GM18907 (cell line): ENCODE data around the gene DCBLD2.
"Not testable (repeated sequence)": the region's sequence is repeated elsewhere in the genome, so short reads cannot be mapped to it uniquely, and the experiment has no call there.

Experiments used
- ATAC-seq: cut with Tn5 transposase; IDR thresholded peaks from one replicate; pipeline ENCODE4 v1.9.1; 2021; ENCODE audit warnings: mild to moderate bottlenecking, moderate library complexity; ENCODE audit not compliant: unreplicated experiment

The DCBLD2 gene

GRCh38 chr3:98893740-98894139 lies 7.8 kb downstream of the DCBLD2 start:
- ATAC-seq, result no peak

DNA sequence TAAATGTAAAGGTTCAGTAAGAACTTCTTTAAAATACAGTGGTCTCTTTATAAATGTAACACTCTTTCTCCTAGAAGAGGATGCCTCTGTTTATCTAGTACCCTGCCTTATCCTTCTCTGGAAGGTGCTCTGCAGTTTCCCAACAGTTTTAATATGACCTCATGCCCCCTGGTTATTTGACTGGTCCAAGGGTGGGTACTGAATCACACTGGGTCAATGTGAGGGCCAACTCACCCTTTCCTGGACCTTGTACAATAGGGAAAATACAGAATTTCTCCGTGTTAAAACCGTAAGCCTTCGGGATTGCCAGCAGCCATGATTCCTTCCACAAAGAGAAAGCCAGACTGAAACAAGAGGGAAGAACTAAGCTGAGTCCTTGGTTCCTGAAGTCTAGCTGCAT lies 9.2 kb downstream of the DCBLD2 start:
- no peak for ATAC-seq

DNA sequence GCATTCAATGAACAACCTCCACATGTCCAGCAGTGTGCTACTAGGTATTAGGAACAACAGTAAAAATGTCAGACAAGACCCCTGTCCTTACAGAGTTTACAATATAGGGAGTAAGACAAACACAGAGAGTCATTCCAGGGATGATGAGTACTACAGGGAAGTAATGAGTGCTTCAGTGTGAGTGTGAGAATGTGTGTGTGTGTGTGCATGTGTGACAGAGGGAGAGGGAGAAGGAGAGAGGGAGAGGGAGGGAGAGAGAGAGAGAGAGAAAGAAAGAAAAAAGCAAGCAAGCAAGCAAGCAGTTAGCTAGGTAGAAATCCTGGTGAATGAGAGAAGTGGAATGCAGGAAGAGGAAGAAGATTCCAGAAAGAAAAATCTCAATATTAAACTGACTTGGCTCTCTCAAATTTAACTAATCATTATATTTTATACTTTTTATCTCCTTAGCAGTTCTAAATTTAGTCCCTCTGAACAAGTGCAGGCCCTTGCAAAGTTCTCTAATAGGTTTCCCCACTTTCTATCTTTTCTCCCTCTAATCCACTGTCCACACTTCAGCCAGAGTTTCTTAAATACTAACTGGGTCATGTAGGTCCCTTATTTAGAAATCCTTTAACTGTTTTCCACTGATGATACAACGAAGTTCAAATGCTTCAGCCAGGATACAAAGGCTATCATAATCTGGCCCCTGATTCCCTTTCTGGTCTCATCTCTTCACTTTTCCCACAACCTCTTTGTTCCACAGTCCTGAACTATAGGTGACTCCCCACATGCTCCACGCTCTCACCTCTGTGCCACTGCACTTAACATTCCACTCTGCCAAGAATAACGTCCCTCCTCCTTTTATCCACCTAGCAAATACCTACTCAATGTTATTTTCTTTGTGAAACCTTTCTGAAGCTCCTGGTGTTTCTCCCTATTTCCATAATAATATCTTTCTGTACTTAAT lies 10.3 kb downstream of the DCBLD2 start:
- no peak for ATAC-seq

- no peak for ATAC-seq
Observed at GRCh38 chr3:98890181-98890835, 11.2 kb downstream of the DCBLD2 start.

DNA sequence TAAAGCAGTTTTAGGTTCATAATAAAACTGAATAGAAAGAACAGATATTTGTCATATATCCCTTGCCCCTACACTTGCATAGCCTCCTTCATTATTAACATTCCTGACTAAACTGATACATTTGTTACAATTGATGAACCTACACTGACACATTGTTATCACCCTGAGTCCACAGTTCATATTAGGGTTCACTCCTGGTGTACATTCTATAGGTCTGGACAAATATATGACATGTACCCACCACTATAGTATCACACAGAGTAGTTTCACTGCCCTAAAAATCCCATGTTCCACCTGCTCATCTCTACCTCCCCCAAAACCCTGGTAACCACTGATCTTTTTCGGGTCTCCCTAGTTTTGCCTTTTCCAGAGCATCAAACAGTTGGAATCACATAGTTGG lies 13.8 kb downstream of the DCBLD2 start:
- no peak for ATAC-seq

GRCh38 chr3:98886525-98886924 lies 15.0 kb downstream of the DCBLD2 start:
- ATAC-seq, result no peak

- no peak for ATAC-seq
Observed at GRCh38 chr3:98885851-98886250, 15.6 kb downstream of the DCBLD2 start.

- ATAC-seq, result no peak
Observed at GRCh38 chr3:98884675-98885371, 16.7 kb downstream of the DCBLD2 start.

GRCh38 chr3:98882614-98883333 lies 18.7 kb downstream of the DCBLD2 start:
- ATAC-seq, result not testable (repeated sequence)

- peak; percentile 68 for ATAC-seq
Observed at GRCh38 chr3:98877132-98877531, 24.4 kb downstream of the DCBLD2 start.

- ATAC-seq, result no peak
Observed at GRCh38 chr3:98875535-98875934, 26.0 kb downstream of the DCBLD2 start.

- ATAC-seq, result no peak
Observed at GRCh38 chr3:98874602-98875249, 26.8 kb downstream of the DCBLD2 start.

DNA sequence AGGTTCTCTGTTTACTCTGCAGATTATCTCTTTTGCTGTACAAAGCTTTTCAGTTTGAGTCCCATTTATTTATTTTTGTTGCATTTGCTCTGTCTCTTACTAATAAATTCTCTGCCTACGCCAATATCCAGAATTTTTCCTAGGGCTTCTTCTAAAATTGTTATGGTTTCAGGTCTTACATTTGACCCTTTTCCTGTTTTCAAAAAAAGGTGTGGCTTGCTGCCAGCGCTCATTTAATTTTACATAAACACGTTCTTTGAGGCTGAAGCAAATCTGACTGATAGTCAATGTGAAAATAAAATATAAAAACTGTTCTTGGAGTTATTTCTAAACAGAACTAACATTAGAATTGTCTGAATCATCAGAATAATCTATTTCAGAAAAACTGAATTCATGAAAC lies 32.1 kb downstream of the DCBLD2 start:
- ATAC-seq, result no peak

- ATAC-seq, result not testable (repeated sequence)
Observed at GRCh38 chr3:98857971-98858370, 43.5 kb downstream of the DCBLD2 start.

GRCh38 chr3:98857258-98857657 lies 44.2 kb downstream of the DCBLD2 start:
- not testable (repeated sequence) for ATAC-seq

DNA sequence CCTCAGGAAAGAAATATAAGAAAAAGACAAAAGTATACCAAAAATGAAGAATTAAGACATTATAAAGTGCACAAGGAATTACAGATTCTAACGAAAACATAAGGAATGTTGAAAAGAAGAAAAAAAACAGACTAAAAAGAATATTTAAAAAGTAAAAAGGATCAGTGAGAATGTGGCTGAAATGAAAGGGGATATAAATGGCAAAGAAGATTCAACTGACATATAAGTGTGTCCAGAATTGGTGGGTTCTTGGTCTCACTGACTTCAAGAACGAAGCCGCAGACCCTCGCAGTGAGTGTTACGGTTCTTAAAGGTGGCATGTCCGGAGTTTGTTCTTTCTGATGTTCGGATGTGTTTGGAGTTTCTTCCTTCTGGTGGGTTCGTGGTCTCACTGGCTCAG lies 44.8 kb downstream of the DCBLD2 start:
- no peak for ATAC-seq

GRCh38 chr3:98855806-98856400 lies 45.6 kb downstream of the DCBLD2 start:
- ATAC-seq, result no peak

DNA sequence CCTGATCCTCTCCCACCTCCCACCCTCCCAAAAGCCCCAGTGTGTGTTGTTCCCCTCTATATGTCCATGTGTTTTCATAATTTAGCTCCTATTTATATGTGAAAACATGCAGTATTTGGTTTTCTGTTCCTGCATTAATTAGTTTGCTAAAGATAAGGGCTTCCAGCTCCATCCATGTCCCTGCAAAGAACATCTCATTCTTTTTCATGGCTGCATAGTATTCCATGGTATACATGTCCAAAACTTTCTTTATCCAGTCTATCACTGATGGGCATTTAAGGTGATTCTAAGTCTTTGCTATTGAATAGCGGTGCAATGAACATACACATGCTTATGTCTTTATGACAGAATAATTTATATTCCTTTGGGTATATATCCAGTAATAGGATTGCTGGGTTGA lies 53.4 kb downstream of the DCBLD2 start:
- no peak for ATAC-seq

DNA sequence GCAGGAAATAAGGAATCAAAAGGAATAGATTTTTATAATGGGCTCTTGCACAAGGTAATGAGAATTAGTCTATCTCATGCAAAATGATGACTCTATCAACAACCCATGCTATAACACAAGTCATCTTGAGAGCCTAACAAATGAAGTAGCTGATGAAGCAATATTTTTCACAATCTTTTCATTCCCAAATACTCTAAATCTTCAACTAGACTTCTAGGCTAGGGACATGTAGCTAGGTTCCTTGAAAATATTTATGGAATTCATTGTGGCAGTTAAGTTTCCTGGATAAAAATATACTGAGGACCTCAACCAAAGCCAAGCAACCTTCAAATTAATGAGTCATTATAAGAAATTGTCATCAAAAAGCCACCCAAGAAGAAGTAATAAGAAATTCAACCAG lies 55.4 kb downstream of the DCBLD2 start:
- no peak for ATAC-seq
